Amygdala (tissue), 56 donors: Measurements from ENCODE around the gene PGGT1B.
"Not testable (repeated sequence)": the region's sequence is repeated elsewhere in the genome, so short reads cannot be mapped to it uniquely, and the experiment has no call there.

Source experiments
- DNase-seq, 56 donors: peaks; one replicate each; lab custom pipeline; 2025; lab: John Stamatoyannopoulos, UW

The PGGT1B gene

DNA sequence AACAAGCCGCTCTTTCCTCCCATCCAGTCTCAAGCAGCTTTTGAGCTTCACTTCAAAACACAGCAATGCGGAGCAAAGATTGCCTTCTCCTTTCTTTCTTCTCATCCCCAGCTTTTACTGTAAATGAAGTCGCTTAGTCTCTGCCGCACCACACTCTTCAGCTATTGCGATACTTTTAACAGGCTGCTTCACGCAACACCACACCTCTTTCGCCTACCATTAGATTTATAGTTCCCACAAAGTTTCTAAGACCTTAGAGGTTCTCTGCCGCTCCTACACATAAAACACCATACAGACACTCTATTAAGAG lies 711 bp downstream of the PGGT1B start:
- DNase-seq: peak in 2 of 56 donors; percentile 10 to 26

DNA sequence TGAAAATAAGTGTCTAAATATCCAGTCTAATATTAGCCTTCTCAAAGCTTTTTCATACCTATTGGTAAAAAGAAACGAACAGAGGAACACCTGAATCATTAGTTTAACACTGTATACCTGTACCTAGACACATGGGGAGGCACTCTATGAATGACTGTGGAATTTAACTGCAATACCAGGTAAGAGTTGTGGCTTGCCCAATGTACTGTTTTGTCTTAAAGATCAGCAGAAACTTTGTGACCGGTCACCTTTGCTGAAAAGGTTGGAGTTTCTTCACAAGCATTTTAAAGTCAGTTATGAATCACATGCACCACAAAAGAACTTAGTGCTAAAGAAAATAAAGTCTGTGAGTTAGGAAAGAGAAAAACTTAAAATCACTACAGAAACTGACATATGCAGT lies 2.4 kb downstream of the PGGT1B start:
- no peak for DNase-seq

DNA sequence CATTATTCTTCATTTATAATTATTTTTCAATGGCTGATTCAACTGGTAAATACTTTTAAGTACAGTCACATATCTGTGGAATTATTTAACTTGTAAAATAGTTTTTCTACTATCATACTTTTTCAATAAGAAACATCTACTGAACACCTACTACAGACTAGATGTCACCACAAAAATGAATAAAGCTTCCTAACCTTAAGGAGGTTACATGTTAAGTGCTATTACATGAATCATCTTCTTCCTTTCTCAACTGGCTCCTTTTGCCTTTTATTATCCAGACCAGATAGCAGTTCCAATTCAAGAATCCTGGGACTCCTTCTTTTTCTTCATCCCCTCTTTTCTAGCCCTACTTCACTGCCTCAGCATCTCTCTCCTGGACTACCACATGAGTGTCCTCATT lies 4.7 kb downstream of the PGGT1B start:
- DNase-seq: no peak

DNA sequence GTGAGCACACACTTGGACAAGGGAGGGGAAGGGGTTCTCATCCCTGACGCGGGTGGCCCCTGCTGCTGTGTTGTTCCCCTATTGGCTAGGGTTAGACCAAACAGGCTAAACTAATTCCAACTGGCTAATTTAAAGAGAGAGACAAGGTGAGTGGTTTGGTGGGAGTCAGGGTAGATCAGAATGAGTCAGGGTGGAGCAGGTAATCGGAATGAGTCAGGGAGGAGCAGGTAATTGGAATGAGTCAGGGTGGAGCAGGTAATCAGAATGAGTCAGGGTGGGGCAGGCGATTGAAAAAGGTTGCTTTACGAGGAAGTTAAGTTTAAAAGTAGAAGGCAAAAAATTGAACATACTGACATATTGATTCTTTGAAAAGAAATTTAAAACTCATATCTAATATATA lies 13.3 kb downstream of the PGGT1B start:
- DNase-seq: not testable (repeated sequence)

DNA sequence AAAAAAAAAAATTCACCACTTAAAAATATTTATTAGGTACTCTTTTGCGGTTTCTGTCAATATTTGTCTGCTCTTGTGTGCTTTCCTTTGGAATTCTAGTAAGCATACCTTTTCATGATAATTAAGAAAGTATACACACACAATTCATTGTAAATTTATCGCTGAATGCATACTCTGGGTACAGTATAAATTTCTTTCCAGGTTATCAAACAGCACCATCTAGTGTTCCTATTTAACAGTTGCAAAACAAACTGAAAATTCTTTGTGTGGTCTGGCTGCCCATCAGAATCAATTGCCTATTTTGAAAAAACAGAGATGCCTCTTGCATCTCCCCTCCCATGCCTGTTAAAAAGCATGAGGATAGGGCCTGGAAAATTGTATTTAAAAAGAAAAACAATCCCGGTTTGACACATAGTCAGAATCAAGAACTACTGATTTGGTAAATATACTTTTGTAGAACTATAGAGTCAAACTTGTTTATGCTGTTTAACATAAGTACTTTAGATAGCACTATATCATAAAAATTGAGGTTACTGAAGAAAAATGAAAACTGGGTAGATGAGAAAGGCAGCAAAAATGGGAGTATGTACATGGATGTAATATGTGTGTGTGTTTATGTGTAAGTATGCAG lies 16.2 kb downstream of the PGGT1B start:
- DNase-seq: peak in 2 of 56 donors; percentile 2 to 15

DNA sequence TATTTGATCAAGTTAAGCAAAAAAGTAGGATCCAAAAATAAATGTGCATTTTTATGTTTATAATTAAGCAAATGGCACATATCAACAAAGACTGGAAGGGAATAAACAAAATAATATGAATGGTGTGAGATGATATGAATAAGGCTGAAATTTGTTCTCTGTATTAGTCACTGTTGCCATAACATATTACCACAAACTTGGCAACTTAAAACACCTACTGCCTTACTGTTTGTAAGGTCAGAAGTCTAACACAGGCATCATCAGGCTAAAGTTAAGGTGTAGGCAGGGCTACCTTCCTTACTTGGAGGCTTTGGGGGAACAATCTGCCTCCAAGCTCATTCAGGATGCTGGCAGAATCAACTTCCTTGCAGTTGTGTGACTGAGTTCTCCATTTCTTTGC lies 19.3 kb downstream of the PGGT1B start:
- DNase-seq: no peak

DNA sequence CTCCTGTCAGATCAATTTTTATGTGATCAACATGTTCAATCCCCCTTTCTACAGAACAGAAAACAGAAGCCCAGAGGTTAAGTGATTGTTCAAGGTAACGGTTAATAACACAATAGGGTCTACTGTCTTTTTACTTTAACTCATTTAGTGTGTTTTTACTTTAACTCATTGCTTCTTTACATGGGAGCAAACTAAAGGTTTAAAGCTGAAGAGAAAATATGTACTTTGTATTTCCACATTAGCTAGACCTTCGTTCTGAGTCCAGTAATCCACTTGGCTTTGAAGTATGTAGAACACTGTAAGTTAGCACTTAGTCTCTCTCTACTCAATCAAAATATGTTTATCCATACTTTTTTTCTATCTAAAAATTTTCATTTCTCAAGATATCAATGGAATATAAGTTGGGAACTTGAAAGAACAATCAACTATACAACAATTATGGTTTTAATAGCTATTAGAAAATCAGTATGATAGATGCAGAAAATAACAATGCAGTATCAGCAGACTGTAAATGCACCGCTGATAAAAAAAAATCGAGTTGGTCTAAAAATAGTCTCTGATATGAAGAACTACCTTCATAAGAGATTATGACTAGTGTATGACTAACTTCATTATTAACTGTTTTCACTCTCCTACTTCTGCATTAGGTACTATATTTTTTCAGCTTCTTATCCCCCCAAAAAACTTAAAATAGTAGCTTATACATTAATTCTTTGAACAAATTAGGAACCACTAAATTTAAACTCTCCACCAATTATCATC lies 20.6 kb downstream of the PGGT1B start:
- no peak for DNase-seq

DNA sequence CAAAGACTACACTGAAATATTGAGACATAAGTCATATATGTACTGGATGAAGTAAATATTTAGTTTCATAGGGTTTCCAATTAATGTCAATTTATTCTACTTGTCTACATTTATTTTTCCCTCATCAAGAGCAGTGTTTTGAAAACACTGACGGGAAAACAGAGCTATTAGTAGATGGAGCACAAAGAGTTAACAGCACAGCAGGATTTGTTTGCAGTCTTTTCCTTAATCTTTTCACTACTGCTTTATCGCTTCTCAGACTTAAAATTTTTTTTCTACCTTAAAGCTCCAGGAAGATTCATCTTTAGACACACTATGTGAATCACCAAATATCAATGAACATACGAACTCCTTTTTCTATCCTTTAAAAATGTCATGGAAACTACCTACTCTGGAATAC lies 25.6 kb downstream of the PGGT1B start:
- DNase-seq: no peak

DNA sequence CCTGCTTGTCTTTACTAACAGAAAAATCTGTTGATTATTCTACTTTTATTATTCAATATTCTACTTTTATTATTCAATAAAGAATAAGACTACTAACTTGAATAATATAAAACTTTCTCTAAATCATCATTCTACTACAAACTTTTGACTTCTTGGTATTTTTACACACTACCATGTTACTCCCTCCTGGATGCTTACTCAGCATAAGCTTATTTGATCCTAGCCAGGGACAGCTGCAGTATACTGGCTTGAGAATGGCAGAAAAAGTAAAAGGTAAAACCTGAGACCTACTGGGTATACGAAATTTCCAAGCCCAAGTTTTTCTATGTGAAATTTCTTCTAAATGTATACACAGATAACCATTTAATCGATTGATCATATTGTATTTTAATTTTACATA lies 26.1 kb downstream of the PGGT1B start:
- DNase-seq: no peak

DNA sequence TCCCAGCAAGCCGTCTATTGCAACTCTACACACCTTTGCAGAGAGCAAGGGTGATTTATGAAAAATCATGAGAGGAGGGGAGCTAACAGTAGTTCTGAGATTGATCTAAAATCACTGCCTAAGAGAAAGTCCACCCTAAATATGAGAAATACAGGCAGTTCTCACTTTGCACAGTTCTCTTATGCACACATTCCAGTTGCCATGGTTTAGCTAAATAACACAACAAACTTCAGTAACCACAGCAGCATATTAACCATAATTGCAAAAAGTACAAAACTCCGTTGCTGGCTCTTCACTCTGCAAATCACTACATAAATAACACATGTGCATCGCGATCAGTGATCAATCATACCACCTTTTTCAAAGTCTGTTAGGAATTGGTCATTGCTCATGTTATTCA lies 31.1 kb downstream of the PGGT1B start:
- DNase-seq: no peak

DNA sequence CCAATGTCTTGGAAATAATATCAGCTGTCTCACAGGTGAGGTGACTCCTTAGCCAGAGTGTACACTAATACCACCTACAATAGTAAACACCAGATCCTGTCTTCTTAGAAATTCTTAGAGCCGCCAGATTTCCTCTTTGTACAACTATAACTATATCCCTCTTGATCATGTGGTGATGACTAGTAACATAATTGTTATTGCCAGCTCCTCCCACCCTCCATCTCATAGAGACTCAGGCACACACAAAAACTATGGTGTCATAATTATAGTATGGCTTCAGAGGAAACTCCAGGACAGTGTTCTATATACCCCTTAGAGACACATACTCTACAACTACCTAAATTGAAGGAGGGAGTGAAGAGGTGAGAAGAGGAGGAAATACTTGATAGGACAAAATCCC lies 33.1 kb downstream of the PGGT1B start:
- DNase-seq: no peak

DNA sequence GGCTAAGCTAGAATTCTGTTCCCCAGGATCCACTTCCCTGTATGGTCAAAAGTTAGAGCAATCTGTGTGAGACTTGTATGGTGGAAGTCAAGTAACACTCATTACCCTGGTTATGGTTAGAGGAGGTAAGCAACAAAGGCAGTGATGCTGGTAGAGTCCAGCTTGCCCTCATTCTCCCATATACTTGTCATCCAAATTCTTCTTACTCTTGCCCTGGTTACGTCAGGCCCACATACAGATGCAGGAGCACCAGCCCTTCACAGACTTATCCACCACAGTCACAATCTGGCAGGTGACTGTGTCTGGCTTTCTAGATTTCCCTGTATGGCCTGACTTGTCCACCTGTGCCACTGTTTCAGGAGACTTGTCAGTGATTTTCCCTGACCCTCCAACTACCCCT lies 35.4 kb downstream of the PGGT1B start:
- no peak for DNase-seq

DNA sequence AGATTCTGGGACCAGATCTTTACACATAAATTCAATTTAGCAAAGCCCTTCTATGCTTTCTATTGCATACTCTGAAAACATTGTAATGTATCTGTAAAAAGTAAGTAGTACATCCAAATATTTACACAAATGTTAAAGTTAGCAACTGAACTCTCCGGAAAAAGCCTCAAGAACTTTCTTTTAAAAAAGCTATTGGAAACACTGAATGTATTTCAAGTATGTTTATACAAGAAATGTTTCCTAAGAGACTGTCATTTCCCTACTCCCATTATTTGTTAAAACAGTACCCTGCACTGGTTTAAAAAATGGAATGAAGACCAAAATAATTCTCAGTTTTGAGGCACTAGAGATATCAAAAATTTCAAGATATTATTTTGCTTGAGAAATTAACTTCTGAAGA lies 48.1 kb downstream of the PGGT1B start:
- no peak for DNase-seq

DNA sequence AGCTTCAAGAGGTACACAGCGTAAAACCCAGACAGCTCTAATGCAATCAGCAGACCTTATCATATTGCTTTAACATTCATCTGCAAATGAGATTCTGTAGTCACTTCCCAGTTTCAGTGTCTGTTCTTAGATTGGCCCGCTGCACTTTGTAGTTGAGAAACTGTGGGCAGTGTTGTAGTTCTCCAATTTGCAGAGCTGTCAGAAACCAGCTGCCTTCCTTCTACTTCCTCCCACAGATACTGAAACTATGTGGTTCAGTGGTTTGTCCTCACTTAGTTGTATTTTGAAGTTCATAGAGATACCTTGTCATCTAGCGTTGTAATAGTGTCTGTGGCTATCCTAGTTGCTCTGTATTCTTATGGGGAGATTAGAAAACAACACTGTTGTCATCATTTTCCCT lies 53.4 kb downstream of the PGGT1B start:
- peak in 12 of 56 donors; percentile 2 to 39 (median 15) for DNase-seq

DNA sequence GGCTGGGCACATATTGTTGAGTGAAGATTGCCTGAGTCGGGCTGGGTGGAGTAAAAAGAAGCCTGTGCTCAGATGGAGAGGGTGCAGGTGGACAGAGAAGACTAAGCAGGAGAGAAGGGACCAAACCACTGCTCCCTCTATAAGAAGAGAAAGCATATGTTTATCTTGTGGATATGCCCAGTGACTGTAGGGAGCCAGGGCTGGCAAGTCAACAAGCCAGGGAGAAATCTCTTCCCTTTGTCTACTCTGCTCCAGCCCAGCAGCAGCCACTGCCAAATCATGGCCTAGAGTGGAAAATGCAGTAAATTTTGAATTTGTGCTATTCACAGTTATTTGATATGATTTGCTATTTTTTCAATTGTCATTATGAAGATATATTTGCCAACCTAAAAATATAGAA lies 59.7 kb downstream of the PGGT1B start:
- no peak for DNase-seq

DNA sequence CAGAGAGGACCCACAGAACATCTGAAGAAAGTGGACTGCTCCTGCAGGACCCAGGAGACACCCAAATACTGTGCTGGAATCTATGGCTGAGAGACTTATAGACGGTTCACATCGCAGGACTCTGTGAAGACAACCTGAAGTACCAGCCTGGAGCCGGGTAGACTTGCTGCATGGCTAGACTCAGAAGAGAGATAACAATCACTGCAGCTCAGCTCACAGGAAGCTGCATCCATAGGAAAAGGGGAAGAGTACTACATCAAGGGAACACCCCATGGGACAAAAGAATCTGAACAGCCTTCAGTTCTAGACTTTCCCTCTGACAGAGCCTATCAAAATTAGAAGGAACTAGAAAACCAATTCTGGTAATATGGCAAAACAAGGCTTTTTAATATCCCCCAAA lies 66.5 kb downstream of the PGGT1B start:
- no peak for DNase-seq

DNA sequence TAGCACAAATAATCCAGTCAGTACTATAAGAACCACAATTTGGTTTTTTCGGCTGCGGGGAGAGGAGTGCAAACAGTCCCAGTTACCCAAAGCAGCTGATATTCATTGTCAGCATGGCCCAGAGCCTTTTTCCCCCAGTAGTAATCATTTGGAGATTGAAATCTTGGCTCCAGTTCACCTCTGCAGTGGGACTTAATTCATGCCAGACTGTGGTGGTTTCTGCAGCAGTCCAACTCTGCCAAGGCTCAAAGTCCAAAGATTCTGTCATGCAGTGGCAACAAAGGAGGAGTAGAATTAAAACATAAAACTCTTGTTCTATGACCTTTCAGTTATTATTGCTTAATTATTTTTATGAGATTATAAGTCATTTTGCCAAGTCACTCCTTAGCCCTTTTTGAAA lies 68.0 kb downstream of the PGGT1B start:
- no peak for DNase-seq

DNA sequence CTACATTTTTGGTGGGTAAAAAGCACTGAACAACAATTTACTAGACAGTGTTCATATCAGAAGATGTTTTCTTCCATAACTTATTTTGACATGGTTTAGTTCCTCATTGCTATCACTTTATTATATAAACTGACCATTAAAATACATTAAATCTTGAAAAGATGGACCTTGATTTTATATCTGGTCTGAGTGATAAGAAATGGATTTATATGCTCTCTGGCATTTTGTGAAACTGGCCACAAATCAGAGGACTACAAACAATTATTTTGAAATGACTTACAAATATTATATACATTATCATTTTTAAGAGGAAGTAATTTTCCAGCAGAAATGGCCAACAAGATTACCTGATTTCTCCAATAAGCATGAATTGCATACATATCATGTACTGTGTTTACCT lies 69.4 kb downstream of the PGGT1B start:
- no peak for DNase-seq

DNA sequence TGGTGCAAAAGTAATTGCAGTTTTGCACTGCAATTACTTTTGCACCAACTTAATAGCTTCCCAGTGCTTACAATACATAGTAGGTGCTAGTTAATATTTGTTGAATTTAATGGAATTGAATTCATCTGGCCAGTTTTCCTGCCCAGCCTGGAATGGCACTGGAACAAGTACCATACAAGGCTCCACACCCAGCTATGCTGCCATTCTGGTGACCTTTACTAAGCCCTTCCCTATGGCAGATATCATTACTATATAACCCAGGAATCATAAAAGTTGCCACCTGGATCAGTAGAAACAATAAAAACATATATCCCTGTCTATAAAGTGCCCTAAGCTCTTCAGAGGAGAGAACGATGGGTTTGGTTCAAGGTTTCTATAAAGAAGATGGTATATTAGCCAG lies 70.6 kb downstream of the PGGT1B start:
- DNase-seq: no peak

DNA sequence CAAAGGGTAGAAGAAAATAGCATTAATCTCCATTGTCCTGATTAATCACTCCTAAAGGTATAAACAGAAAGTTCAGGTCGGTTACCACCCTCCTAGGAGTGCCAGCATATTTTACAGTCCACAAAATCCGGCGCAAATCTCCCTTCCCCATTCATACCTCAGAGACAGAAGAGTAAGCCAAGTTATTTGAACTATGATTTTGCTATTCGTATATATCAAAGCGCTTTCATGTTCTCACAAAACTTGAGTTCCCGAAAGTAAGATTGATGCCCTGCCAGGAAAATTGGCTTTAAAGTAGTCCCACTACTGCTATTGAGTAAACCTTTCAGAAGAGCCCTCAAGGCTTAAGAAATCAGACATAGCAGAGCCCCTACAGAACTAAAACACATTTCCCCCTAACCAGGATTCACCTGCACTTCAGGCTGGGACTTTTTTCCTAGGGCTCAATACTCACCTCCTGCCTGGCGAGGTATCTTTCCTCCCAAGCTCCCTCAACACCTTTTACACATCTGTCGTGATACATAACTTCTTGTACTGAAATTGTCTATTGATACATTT lies 71.1 kb downstream of the PGGT1B start:
- DNase-seq: no peak

DNA sequence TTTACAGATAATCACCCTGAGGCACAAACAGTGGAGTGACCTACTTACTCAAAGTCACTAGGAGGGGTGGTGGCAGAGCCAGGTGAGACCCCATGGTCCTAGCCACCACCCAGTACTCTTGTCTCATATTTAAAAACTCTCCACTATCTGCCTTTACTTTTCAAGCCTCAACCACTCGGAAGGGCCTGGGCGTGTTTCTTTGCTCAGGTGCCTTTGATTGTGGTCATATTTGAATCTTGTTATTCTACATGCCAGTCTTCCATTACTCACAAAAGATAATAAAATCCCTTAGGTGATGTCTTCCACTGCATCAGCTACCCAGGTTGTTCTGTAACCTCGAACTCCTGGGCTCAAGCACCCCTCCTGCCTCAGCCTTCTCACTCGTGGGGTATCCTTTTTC lies 72.3 kb downstream of the PGGT1B start:
- DNase-seq: no peak

DNA sequence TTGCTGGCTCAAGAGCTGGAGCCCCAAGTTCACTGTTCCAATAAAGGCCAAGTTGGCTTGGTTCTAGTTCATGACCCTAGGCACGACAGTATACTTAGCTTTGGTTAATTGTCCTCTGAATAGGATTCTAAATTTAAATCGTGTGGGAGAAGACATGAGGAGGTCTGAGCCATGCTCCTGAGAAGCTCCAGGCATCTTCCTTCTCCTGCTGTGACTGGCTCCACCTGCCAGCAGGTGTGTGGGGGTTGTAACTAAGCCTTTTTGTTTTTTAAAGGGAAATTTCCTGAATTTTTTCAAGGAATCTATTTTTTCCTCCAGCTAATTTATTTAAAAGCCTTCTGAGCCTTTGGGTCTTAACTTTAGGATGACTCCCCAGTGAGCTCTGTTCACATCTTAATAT lies 72.8 kb downstream of the PGGT1B start:
- no peak for DNase-seq
